Measurements from ENCODE around the gene RAB3D.
"Not testable (repeated sequence)": the region's sequence is repeated elsewhere in the genome, so short reads cannot be mapped to it uniquely, and the experiment has no call there.

RAB3D gene

GRCh38 chr19:11339254-11340098 is at the start of gene RAB3D:
Gene RAB3D (minus strand): TSS chr19:11339657. CDS start chr19:11337399, 2,258 bp downstream.
- peak; percentile 91 for DNase-seq

GRCh38 chr19:11387162-11388034 is 47.9 kb upstream of the RAB3D start:
- no peak for DNase-seq

- DNase-seq = no peak
These were observed 45.3 kb upstream of the RAB3D start for GRCh38 chr19:11384778-11385129.

- DNase-seq = no peak
These were observed 44.2 kb upstream of the RAB3D start for GRCh38 chr19:11383706-11384048.

GRCh38 chr19:11382898-11383705 is 43.6 kb upstream of the RAB3D start:
- DNase-seq = peak; percentile 69

- peak; percentile 98 for DNase-seq
These were observed 41.4 kb upstream of the RAB3D start for GRCh38 chr19:11380653-11381537.

- no peak for DNase-seq
These were observed 40.4 kb upstream of the RAB3D start for GRCh38 chr19:11379857-11380350.

GRCh38 chr19:11379269-11379845 is 39.9 kb upstream of the RAB3D start:
- not testable (repeated sequence) for DNase-seq

- peak; percentile 36 for DNase-seq
These were observed 39.1 kb upstream of the RAB3D start for GRCh38 chr19:11378319-11379189.

GRCh38 chr19:11377756-11378155 is 38.3 kb upstream of the RAB3D start:
- DNase-seq = no peak

GRCh38 chr19:11377237-11377636 is 37.8 kb upstream of the RAB3D start:
- peak; percentile 40 for DNase-seq

- DNase-seq = peak; percentile 82
These were observed 35.9 kb upstream of the RAB3D start for GRCh38 chr19:11375143-11375948.

- DNase-seq = peak; percentile 97
These were observed 35.1 kb upstream of the RAB3D start, which contains the start of gene SWSAP1 for GRCh38 chr19:11374433-11375142. Gene SWSAP1 (plus strand): TSS chr19:11374666. CDS start chr19:11374681, 15 bp downstream.

GRCh38 chr19:11373885-11374432 is 34.5 kb upstream of the RAB3D start:
- DNase-seq = no peak

- no peak for DNase-seq
These were observed 33.9 kb upstream of the RAB3D start for GRCh38 chr19:11373166-11373884.

- DNase-seq = no peak
These were observed 31.3 kb upstream of the RAB3D start for GRCh38 chr19:11370744-11371143.

GRCh38 chr19:11367528-11367927 is 28.1 kb upstream of the RAB3D start:
- DNase-seq = no peak
